Activated CD4-positive, alpha-beta T cell treated with anti-CD3 and anti-CD28 coated beads, Interleukin-2, amount 10 ng/mL, durations not matched to agents 7 days and 5 days (primary cell): ENCODE measurements around the gene CCDC57. TPM values are rescaled to one million over a fixed set of nuclear protein-coding genes. Genes with fewer than 3 reads are reported as not detected.

ENCODE experiments used
- CTCF ChIA-PET: fragments of 350-600 bp; sonication (Branson Sonifier 250); formaldehyde crosslinking; loops from one replicate; lab custom pipeline; 2021; ENCODE audit warnings: antibody characterized with exemption; lab: Charles Lee
- POLR2A ChIA-PET: fragments of 350-600 bp; sonication (Branson Sonifier 250); formaldehyde crosslinking; loops from one replicate; lab custom pipeline; 2021; ENCODE audit warnings: antibody characterized with exemption; lab: Charles Lee
- DNase-seq: peaks from one replicate; pipeline ENCODE4 v3.0.0-alpha.2; 2020
- H3K27ac Mint-ChIP-seq: one replicate; pipeline ENCODE4 v1.8.0; 2021; ENCODE audit warnings: mild to moderate bottlenecking, moderate library complexity, mixed read lengths
- H3K27me3 Mint-ChIP-seq: one replicate; pipeline ENCODE4 v1.8.0; 2021; ENCODE audit warnings: mixed read lengths
- H3K36me3 Mint-ChIP-seq: one replicate; pipeline ENCODE4 v1.8.0; 2021; ENCODE audit warnings: low read depth, mixed read lengths
- H3K4me1 Mint-ChIP-seq: one replicate; pipeline ENCODE4 v1.8.0; 2021; ENCODE audit warnings: mixed read lengths
- H3K4me3 Mint-ChIP-seq: one replicate; pipeline ENCODE4 v1.8.0; 2021; ENCODE audit warnings: mild to moderate bottlenecking, moderate library complexity, mixed read lengths
- H3K9me3 Mint-ChIP-seq: one replicate; pipeline ENCODE4 v1.8.0; 2021; ENCODE audit warnings: mixed read lengths
- total RNA-seq, 2 experiments: library from RNA; stranded (reverse); gene quantifications; one replicate each; pipeline ENCODE4 v1.2.3, GENCODE V29; 2021

Gene CCDC57
- total RNA-seq, 2 experiments from 2014 or later = 60.5 to 69.7 TPM

DNA sequence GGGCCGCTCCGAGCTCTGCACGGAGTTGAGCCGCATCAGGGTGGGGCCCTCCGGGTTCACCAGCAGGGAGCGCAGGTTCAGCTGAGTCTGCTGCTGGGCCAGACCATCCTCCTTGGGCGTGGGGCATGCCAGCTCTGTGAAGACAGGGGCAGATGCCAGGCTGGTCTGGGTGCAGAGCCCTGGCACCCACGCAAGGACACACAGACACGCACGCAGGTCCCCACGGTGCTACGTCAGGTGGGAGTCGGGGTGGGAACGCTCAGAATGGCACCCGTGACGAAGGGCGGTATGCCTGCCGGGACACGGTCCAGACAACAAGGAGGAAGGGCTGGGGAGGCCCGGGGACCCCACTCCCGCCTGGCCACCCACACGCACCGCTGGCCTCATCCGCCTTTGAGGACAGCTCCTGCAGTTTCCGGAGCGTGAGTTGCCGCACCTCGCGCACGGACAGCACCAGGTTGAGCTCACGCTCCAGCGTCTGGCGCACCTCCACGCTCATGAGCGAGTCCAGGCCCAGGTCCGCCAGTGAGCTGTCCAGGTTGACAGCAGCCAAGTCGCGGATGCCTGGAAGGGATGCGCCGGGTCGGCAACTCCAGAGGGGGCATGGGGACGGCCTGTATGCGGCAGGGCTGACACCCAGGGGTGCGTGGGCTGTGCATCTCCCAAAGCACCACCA lies 131.7 kb downstream of the CCDC57 start:
- Mint-ChIP-seq H3K27me3 (no peaks in the 10 kb centered on the region), H3K36me3 (peaks cover 14% of the 10 kb centered on the region), H3K4me1 (no peaks in the 10 kb centered on the region), H3K27ac (no peak overlapping the region), H3K4me3 (no peak overlapping the region), H3K9me3 (no peaks in the 10 kb centered on the region)
- ChIA-PET POLR2A (no interaction called here), CTCF (interaction anchor here (1.2 kb wide), 1 partner anchor 121 kb away, joined by 3 read pairs; no protein-coding TSS in a partner anchor)
- DNase-seq = no peak

DNA sequence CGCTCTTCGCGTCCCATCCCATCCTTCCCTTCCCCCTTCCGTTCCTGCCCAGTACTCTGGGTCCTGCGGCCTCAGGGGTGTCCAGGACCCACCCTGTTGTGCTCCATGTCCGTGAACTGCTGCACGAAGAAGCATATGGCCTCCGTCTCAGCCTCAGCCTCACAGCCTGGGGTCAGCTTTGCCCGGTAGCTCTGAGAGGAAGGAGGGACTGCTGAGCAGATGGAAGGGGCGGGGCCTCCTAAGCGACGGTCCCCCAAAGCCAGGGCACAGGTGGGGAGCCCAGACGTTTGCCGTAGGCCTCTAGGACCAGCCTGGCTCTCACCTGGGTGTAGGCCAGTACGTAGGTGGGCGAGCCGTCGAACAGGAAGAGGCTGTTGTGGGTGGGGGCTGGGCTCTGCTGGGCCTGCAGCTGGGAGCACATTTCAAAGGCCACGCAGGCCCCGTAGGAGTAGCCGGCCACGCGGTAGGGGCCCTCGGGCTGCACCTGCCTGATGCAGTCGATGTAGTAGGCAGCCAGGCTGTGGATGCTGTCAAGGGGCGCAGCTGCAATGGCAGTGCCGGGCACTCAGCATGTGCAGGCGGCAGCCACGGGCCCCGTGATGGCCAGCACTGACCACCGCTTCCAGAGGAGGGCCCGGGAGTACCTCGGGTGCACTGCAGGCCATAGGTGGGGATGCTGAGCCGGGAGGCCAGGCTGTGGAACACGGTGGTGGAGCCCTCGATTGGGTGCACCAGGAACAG lies 132.4 kb downstream of the CCDC57 start:
- ChIA-PET POLR2A (no interaction called here), CTCF (interaction anchor here (0.6 to 1.2 kb wide), 3 partner anchors 11 to 121 kb away, joined by 3 read pairs; no protein-coding TSS in a partner anchor)
- Mint-ChIP-seq H3K36me3 (peaks cover 14% of the 10 kb centered on the region), H3K27ac (no peak overlapping the region), H3K4me1 (no peaks in the 10 kb centered on the region), H3K4me3 (no peak overlapping the region), H3K27me3 (no peaks in the 10 kb centered on the region), H3K9me3 (no peaks in the 10 kb centered on the region)
- no peak for DNase-seq

DNA sequence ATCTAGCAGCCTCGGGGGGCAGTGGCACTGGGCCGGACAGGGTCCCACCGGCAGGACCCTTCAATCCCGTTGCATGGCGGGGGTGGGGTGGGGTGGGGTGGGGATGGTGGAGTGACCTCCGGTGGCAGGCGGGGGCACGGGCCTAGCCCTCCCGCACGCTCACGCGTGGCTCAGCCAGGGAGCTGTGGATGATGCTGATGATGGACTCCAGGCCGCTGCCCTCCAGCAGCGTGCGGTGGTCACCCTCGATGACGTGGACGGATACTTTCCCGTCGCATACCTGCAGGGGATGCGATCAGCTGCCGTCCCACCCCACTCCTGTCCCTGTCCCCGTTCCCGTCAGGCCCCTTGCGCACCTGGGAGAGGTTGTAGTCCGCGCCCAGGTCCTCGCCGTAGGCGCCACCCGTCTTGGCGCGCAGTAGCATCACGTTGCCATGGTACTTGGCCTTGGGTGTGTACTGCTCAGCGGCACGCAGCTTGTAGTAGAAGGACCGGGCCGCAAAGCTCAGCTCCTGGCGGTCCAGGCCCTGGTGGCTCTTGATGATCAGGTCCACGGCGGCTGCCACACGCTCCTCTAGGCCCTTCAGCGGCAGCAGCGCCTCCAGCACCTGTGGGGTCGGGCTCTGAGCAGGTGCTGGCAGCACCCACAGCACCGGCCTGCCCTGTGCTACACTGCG lies 133.5 kb downstream of the CCDC57 start:
- Mint-ChIP-seq H3K36me3 (peaks cover 10% of the 10 kb centered on the region), H3K27ac (no peak overlapping the region), H3K4me3 (no peak overlapping the region), H3K9me3 (no peaks in the 10 kb centered on the region), H3K27me3 (peaks cover 2% of the 10 kb centered on the region), H3K4me1 (no peaks in the 10 kb centered on the region)
- CTCF ChIA-PET = interaction anchor here (1.0 kb wide), 1 partner anchor 10 kb away, joined by 3 read pairs; no protein-coding TSS in a partner anchor
- POLR2A ChIA-PET = no interaction called here
- DNase-seq = no peak

DNA sequence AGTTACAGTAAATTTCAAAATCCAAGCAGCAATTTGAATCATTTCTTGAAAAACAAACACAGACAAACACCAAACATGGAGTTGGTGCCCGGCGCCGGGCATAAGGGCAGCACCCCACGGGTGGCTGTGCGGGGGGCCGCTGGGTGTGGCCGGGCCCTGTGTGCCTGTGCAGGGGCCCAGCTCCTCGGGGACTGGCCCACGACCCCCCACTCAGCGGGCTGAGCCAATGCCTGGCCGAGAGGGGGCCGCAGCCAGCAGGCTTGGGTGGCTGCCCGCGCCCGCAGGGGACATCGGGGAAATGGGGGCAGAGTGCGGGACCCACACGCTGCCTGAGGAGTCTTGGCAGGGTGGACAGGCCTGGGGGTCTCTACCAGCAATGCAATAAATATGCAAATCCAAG lies 134.2 kb downstream of the CCDC57 start:
- no peaks in the 10 kb centered on the region for H3K9me3 Mint-ChIP-seq

DNA sequence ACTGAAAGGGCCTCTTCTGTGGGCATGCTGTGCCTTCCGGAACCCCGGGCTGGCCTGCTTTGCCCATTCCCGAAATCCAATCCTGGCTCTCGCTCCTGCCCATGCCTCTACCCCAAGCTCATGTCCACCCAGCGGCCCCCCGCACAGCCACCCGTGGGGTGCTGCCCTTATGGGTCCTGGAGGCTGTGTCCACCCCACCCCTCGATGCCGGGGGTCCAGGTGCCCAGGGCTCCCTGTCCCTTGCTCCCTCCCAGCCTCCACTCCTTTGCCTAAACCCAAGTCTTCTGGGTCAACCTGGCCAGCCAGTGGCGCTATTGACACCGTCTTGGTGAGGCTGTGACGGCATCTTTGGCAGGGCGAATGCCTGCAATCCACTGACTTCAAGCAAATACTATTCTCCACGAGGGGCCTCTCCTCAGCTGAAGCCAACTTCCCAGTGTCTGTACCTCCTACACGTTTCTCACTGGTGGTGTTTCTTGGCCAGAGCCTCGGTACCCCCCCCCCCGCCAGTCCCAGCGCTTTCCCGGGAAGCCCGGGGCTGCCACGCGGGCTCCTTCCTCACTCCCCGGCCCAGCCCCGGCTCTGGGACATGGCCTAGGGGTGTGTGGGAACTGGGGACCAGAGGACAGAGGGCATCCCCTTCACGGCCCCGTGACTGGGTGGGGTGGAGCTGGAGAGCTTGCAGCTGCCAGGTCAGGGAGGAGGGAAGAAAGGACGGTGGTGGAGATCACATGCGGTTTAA lies 134.9 kb downstream of the CCDC57 start:
- POLR2A ChIA-PET = interaction anchor here (0.6 kb wide), 1 partner anchor 92 kb away, joined by 5 read pairs; no protein-coding TSS in a partner anchor
- DNase-seq = no peak

More for the DNA sequence above, 134.2 kb downstream of the CCDC57 start:
- ChIA-PET CTCF (no interaction called here), POLR2A (interaction anchor here (0.6 kb wide), 1 partner anchor 93 kb away, joined by 5 read pairs; no protein-coding TSS in a partner anchor)
- H3K36me3 Mint-ChIP-seq = peaks cover 9% of the 10 kb centered on the region
- H3K4me1 Mint-ChIP-seq = no peaks in the 10 kb centered on the region
- DNase-seq = no peak
- H3K27ac Mint-ChIP-seq = no peak overlapping the region
- H3K4me3 Mint-ChIP-seq = no peak overlapping the region
- peaks cover 2% of the 10 kb centered on the region for H3K27me3 Mint-ChIP-seq

DNA sequence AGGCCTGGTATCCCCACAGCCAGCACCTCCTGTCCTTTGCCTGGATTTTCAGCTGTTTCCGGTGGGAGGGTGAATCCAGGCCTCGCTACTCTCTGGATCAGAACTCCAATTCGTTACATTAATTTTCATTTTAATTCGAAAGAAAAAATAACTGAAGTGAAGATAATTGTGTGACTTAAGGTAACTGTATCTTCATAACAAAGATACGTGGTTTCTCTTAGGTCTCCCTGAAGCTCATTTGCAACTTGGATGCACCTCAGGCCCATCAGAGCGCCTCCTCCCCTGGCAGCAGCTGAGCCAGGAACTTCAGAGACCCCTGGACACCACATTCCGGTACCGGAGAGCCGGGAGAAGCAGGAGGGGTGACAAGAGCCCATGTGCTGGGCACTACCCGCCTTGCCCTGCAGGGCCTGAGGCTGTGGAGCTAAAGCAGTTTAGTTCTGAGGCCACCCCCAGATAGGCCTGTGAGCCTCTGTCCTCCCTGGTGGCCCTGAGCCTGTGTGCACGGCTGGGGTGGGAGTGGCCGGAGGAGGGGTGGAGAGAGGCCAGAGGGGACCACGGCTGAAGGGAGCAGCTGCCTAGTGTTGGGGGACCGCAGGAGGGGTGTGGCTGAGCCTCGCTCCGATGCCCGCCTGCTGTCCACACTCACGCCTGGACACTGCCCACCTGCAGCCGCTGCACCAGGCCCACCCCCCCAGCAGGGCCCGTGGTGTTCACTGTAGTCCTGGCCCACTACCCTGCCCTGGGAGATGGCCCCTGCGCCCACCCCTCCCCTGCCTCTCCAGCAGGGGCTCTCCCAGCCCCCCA lies 135.7 kb downstream of the CCDC57 start:
- DNase-seq = no peak
- H3K4me3 Mint-ChIP-seq = no peak overlapping the region
- H3K27me3 Mint-ChIP-seq = peaks cover 2% of the 10 kb centered on the region
- H3K9me3 Mint-ChIP-seq = no peaks in the 10 kb centered on the region
- ChIA-PET CTCF (interaction anchor here (0.5 to 1.5 kb wide), 5 partner anchors 10 to 423 kb away, joined by 3 to 4 read pairs (median 3); no protein-coding TSS in a partner anchor), POLR2A (interaction anchor here (0.5 kb wide), 1 partner anchor 75 kb away, joined by 6 read pairs; no protein-coding TSS in a partner anchor)
- H3K4me1 Mint-ChIP-seq = no peaks in the 10 kb centered on the region
- peaks cover 6% of the 10 kb centered on the region for H3K36me3 Mint-ChIP-seq
- H3K27ac Mint-ChIP-seq = no peak overlapping the region

More for the DNA sequence above, 134.9 kb downstream of the CCDC57 start:
- Mint-ChIP-seq H3K4me1 (no peaks in the 10 kb centered on the region), H3K27me3 (peaks cover 2% of the 10 kb centered on the region), H3K27ac (no peak overlapping the region), H3K9me3 (no peaks in the 10 kb centered on the region), H3K36me3 (peaks cover 6% of the 10 kb centered on the region), H3K4me3 (no peak overlapping the region)
- CTCF ChIA-PET = interaction anchor here (0.7 to 1.5 kb wide), 3 partner anchors 11 to 48 kb away, joined by 3 to 4 read pairs (median 3); no protein-coding TSS in a partner anchor

DNA sequence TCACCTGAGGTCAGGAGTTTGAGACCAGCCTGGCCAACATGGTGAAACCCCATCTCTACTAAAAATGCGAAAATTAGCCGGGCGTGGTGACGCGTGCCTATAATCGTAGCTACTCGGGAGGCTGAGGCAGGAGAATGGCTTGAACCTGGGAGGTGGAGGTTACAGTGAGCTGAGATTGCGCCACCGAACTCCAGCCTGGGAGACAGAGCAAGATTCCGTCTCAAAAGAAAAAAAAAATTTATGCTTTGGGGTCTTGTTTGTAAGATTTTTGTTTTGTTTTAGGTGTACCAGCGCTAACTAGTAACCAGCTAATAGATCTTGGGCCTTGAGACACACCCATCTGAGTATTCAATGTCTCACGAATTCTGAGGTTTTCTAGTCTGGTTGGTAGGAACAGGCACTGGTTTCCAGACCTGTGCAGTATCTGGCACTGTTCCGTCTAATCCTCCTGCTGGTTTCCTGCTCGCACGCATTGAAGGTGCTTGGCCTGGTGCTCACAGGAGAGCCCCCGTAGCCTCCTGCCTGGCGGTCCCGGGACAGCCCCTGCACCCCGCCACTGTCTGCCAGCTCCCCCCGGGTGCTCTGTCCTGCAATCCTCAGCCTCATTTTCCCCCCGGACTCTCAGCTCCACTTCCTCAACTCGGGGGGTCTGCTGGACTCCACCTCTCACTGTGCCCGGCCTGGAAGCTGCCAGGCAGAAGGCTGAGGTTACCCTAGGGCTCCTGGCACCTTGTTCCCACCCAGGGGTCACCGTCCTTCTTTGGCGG lies 136.4 kb downstream of the CCDC57 start:
- Mint-ChIP-seq H3K4me1 (no peaks in the 10 kb centered on the region), H3K4me3 (no peak overlapping the region), H3K27ac (no peak overlapping the region), H3K36me3 (peaks cover 6% of the 10 kb centered on the region), H3K9me3 (no peaks in the 10 kb centered on the region), H3K27me3 (peaks cover 2% of the 10 kb centered on the region)
- ChIA-PET POLR2A (interaction anchor here (0.5 kb wide), 1 partner anchor 74 kb away, joined by 6 read pairs; no protein-coding TSS in a partner anchor), CTCF (interaction anchor here (1.1 to 1.5 kb wide), 4 partner anchors 9 to 39 kb away, joined by 3 read pairs; partner anchors contain the start of gene DCXR)
- no peak for DNase-seq

DNA sequence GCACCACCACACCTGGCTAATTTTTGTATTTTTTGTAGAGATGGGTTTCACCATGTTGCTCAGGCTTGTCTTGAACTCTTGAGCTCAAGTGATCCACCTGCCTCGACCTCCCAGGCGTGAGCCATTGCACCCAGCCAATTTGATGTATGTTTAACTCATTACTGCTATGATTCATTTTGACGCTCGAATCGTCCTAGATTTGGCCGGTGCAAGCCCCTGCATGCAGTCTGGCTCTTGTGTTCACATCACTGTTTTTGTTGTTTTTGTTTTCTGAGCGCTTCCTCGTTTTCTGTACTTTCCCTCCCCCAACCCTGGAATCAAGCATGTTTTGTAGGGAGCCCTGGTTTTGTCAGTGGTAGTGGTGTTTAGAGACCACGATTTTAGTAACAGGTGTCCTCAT lies 139.2 kb downstream of the CCDC57 start:
- Mint-ChIP-seq H3K27me3 (peaks cover 2% of the 10 kb centered on the region), H3K36me3 (peaks cover 4% of the 10 kb centered on the region), H3K27ac (no peak overlapping the region), H3K4me3 (no peak overlapping the region), H3K4me1 (no peaks in the 10 kb centered on the region), H3K9me3 (no peaks in the 10 kb centered on the region)
- DNase-seq = no peak
- ChIA-PET POLR2A (interaction anchor here (0.7 kb wide), 1 partner anchor 129 kb away, joined by 5 read pairs; no protein-coding TSS in a partner anchor), CTCF (interaction anchor here (0.7 kb wide), 1 partner anchor 36 kb away, joined by 3 read pairs; the partner anchor contains the start of gene DCXR)

DNA sequence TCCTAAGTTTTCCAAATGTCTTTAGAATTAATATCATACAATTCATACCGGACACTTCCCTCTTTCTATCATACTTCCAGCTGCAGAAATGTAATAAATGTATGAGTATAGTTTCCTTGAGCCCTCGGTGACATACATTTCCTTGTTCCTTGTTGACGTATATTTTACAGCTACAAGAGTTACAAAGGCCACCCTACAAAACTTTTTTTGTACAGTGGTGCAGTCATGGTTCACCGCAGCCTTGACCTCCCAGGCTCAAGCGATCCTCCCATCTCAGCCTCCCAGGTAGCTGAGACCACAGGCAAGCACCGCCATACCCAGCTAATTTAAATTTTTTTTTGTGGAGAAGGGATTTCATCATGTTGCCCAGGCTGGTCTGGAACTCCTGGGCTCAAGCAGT lies 139.8 kb downstream of the CCDC57 start:
- Mint-ChIP-seq H3K27ac (no peak overlapping the region), H3K4me3 (no peak overlapping the region), H3K36me3 (no peaks in the 10 kb centered on the region), H3K9me3 (no peaks in the 10 kb centered on the region), H3K27me3 (peaks cover 2% of the 10 kb centered on the region), H3K4me1 (no peaks in the 10 kb centered on the region)
- ChIA-PET CTCF (interaction anchor here (0.7 kb wide), 1 partner anchor 35 kb away, joined by 3 read pairs; the partner anchor contains the start of gene DCXR), POLR2A (interaction anchor here (0.7 kb wide), 1 partner anchor 130 kb away, joined by 5 read pairs; no protein-coding TSS in a partner anchor)
- no peak for DNase-seq

DNA sequence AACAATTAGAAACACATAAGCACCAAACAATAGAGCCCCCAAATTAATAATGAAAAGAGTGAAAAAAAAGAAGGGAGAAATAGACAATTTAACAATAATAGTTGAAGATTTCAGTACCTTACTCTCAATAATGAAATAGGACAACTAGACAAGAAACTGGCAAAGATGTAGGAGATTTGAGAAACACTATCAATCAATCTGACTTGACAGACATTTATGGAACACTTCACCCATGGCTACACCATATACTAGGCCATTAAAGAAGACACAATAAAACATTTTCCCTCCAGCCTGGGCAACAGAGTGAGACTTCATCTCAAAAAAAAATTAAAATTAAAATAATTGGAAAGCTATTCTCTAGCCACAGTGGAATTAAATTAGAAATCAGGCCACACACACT lies 142.0 kb downstream of the CCDC57 start:
- H3K4me3 Mint-ChIP-seq = no peak overlapping the region
- DNase-seq = no peak
- CTCF ChIA-PET = no interaction called here
- POLR2A ChIA-PET = no interaction called here
- H3K27me3 Mint-ChIP-seq = peaks cover 2% of the 10 kb centered on the region
- peaks cover 6% of the 10 kb centered on the region for H3K4me1 Mint-ChIP-seq
- no peaks in the 10 kb centered on the region for H3K9me3 Mint-ChIP-seq
- no peak overlapping the region for H3K27ac Mint-ChIP-seq
- H3K36me3 Mint-ChIP-seq = no peaks in the 10 kb centered on the region
